Neural cell (in vitro differentiated cells): Measurements from ENCODE around the gene MACF1.

Experiments
- EZH2 ChIP-seq: fragments of 200-600, 300-800 bp; shearing (Covaris generic), sonication (generic); IDR thresholded peaks from 2 replicates; pipeline ENCODE4 v1.6.1; 2014; ENCODE audit warnings: antibody characterized with exemption, low read length, borderline replicate concordance, mild to moderate bottlenecking; ENCODE audit not compliant: insufficient read depth, poor library complexity, severe bottlenecking
- TF ChIP-seq, protein P1 (sequence below): fragments of 450-650 bp; IDR thresholded peaks from 2 replicates; pipeline ENCODE4 v1.5.1; 2014; ENCODE audit warnings: antibody characterized with exemption, mild to moderate bottlenecking, moderate library complexity; ENCODE audit not compliant: poor library complexity, severe bottlenecking

DNA sequence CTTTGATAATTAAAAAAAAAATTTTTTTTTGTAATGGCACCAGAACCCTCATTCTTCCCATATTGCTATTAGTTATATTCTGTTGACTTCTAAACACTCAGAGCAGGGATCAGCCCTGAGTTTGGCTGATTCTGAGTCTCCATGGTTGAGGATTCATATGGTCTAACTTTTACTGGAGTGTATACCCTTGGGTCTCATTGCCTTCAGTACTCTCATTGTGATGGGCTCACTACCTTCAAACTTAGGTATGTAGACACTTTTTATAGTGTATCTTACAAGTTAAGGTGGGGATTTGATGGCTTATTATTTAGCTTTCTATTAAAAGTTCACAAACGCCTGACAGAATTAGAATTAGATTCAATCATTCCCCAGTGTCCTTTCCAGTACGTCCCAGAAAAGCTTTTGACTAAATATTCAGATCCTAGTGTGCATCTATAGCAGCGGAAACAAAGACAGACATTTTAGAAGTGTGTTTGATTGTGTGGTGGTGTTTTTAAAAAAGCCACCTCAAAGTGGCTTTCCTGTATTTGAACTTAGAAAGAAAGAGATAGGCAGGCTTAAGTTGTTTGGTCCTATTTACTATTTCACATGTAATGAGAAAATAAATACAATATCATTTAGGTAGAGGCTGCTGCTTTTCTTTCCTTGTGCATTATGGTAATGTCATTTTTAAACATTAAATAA lies 1.4 kb downstream of the MACF1 start:
- TF ChIP-seq, protein P1, sequence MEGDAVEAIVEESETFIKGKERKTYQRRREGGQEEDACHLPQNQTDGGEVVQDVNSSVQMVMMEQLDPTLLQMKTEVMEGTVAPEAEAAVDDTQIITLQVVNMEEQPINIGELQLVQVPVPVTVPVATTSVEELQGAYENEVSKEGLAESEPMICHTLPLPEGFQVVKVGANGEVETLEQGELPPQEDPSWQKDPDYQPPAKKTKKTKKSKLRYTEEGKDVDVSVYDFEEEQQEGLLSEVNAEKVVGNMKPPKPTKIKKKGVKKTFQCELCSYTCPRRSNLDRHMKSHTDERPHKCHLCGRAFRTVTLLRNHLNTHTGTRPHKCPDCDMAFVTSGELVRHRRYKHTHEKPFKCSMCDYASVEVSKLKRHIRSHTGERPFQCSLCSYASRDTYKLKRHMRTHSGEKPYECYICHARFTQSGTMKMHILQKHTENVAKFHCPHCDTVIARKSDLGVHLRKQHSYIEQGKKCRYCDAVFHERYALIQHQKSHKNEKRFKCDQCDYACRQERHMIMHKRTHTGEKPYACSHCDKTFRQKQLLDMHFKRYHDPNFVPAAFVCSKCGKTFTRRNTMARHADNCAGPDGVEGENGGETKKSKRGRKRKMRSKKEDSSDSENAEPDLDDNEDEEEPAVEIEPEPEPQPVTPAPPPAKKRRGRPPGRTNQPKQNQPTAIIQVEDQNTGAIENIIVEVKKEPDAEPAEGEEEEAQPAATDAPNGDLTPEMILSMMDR: no peak
- TF ChIP-seq EZH2: no peak
